GM18498 (cell line): ENCODE measurements around the gene ZNF581.

Experiments used
- ATAC-seq: cut with Tn5 transposase; IDR thresholded peaks from one replicate; pipeline ENCODE4 v1.9.1; 2021; ENCODE audit warnings: mild to moderate bottlenecking, moderate library complexity; ENCODE audit not compliant: unreplicated experiment

Gene ZNF581

DNA sequence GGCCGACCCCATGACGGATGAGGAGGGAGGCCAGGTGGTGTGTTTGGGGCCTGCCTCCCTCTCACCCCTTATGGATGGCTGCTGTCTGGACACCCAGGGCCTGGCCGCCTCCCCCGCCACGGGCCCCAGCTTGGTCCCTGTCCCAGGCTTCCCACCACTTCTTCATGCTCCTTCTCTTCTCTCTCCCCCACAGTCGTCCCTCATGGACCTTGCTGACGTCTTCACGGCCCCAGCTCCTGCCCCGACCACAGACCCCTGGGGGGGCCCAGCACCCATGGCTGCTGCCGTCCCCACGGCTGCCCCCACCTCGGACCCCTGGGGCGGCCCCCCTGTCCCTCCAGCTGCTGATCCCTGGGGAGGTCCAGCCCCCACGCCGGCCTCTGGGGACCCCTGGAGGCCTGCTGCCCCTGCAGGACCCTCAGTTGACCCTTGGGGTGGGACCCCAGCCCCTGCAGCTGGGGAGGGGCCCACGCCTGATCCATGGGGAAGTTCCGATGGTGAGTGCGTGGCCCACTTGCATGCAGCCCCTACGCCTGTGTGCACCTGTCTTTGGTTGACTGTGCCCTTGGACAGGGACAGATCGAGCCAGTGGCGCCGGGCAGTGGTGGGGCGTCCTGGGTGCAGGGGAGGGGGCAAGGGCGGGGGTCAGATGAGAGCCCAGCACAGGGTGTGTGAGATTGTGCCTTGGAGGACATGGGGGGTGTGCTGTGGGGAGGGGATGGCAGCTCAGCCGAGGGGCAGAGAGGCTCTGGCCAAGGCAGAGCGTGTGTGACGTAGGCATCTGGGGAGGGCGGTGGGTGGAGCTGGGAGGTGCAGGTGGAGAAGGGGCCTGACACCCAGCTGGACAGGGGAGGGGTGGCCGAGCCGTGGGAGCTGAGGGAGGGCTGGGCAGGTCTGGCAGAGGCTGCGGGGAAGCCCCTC lies 48.4 kb downstream of the ZNF581 start:
- no peak for ATAC-seq

- no peak for ATAC-seq
Observed at GRCh38 chr19:55692681-55693081, 49.2 kb downstream of the ZNF581 start.

- no peak for ATAC-seq
Observed at GRCh38 chr19:55693336-55693974, 50.0 kb downstream of the ZNF581 start.

GRCh38 chr19:55694241-55694655 lies 50.8 kb downstream of the ZNF581 start:
- ATAC-seq, result no peak

DNA sequence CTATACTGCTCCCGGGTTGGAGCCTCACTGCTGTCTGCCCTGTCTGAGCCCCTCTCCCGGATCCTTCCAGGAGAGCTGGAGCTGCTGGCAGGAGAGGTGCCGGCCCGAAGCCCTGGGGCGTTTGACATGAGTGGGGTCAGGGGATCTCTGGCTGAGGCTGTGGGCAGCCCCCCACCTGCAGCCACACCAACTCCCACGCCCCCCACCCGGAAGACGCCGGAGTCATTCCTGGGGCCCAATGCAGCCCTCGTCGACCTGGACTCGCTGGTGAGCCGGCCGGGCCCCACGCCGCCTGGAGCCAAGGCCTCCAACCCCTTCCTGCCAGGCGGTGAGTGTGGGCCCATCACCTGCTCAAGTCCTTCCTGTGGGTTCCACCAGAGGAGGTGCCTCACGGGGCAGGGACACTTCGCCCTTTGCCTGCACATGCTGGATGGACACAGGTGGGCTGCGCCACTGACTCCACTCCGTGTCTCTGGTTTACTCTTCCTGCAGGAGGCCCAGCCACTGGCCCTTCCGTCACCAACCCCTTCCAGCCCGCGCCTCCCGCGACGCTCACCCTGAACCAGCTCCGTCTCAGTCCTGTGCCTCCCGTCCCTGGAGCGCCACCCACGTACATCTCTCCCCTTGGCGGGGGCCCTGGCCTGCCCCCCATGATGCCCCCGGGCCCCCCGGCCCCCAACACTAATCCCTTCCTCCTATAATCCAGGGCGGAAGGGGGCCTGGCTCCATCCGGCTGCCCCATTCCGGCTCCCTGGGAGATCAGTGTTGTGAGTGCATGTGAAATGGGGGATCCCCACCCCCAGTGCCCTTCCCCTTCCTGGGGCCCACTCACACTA lies 51.4 kb downstream of the ZNF581 start:
- ATAC-seq, result no peak
